ENCODE results near the gene HDGF. TPM values are rescaled to one million over a fixed set of nuclear protein-coding genes. Genes with fewer than 3 reads are reported as not detected.
A peak's percentile ranks its signal among the peaks of the same experiment; 100 is the strongest.

Gene HDGF
- total and polyA plus RNA-seq, 9 of the 15 experiments (the other 6 are each of a cell fraction or from before 2014, with no cell fraction given): 38.8 to 601 (median 400) TPM

DNA sequence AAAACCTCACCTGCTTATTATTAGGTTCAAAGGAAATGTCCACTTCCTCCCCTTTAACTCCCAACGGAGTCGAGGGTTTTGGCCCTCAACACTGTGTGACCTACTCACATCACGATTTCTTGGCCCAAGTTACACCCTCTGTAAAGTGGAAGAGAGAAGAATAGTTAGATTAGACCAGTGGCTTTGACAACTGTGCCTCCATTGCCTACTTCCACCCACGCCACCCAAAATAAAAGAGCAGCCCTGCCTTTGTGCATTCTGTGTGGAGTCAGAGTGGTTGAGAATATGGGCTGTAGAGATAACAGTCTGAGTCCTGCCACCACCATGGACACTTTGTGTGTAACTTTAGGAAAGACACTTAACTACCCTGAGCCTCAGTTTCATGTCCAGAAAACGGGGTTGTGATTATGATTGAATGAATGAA, 4.1 kb upstream of the HDGF start:
- no peaks in the 10 kb centered on the region for H3K27me3 ChIP-seq (ENCODE audit: control insufficient read depth in 2 of 2, insufficient read depth in 2 of 2, low read length in 2 of 2)
- ATAC-seq (peak; percentile 25), DNase-seq (ENCODE audit: extremely low read depth in 1 of 4, low spot score in 3 of 4) (peak in 2 of 4 experiments; percentile 61 to 84), FAIRE-seq (peak; percentile 85)
- peaks cover 34 to 38% of the 10 kb centered on the region in 2 experiments; a peak in 4 of 5 replicates for H3K4me1 ChIP-seq (replicated peaks in 1 of 2; ENCODE audit: control insufficient read depth in 2 of 2, insufficient read depth in 2 of 2, low read length in 2 of 2)
- peak overlapping the region; percentile 52 for H3K4me2 ChIP-seq (ENCODE audit: insufficient read depth, low read length)
- BruUV-seq (replicated peaks): no TSS peak
- CTCF ChIA-PET (ENCODE audit: low intra/inter-chr PET ratio): no interaction called here
- H3K9me1 ChIP-seq (ENCODE audit: control insufficient read depth, insufficient read depth, low read length): no peaks in the 10 kb centered on the region
- no peaks in the 10 kb centered on the region for H3K9me3 ChIP-seq (replicated peaks; ENCODE audit: control insufficient read depth, insufficient read depth, low read depth, low read length)
- H3K9ac ChIP-seq (ENCODE audit: insufficient read depth in 1 of 2, low read depth in 2 of 2, low read length in 2 of 2): peak overlapping the region; percentile 43 to 80; a peak in 3 of 4 replicates
- no peaks in the 10 kb centered on the region for H3K36me3 ChIP-seq (ENCODE audit: control insufficient read depth, insufficient read depth, low read length)
- peak overlapping the region; percentile 78 for H2AFZ ChIP-seq (ENCODE audit: low read depth, low read length)
- H4K20me1 ChIP-seq (replicated peaks; ENCODE audit: control insufficient read depth, insufficient read depth, low read length): no peaks in the 10 kb centered on the region
- H3K4me3 ChIP-seq: no peak overlapping the region
- in situ Hi-C loops (cut with MboI) (no loop called here), intact Hi-C loops (cut with micrococcal nuclease) (no loop called here)
- 4% methylated on average over 5 of the region's 5 CpGs for WGBS (ENCODE audit: insufficient coverage, low coverage, missing lambda C conversion rate)
- peaks cover 42% of the 10 kb centered on the region for H3K79me2 ChIP-seq (ENCODE audit: control insufficient read depth, insufficient read depth, low read length)
- POLR2A ChIA-PET: interaction anchor here (0.9 to 4.6 kb wide), 3 partner anchors 11 to 29 kb away, joined by 4 to 27 read pairs (median 5); partner anchors contain the start of genes ISG20L2, METTL25B and PRCC
- H3K27ac ChIP-seq (ENCODE audit: extremely low read depth, low read depth, low read length): peak overlapping the region; percentile 76
- TF ChIP-seq ELF4 (CRISPR knock-in tag; IDR thresholded peaks at IDR 0.05): peak; percentile 70; the same call in 1 of the 2 replicates
- TF ChIP-seq ZNF398 (CRISPR knock-in tag; IDR thresholded peaks at IDR 0.05): 0 out of 2 replicates have a peak, but pooled peaks have one; percentile 9
- 0 out of 2 replicates have a peak, but pooled peaks have one; percentile 28 for TF ChIP-seq CTBP1 (IDR thresholded peaks at IDR 0.05; ENCODE audit: borderline replicate concordance)
- TF ChIP-seq SREBF1 (IDR thresholded peaks at IDR 0.05; ENCODE audit: borderline replicate concordance, low read depth, low read length): no peak
- no peak for TF ChIP-seq RBM39 (optimal IDR thresholded peaks at IDR 0.05; ENCODE audit: low read depth, low read length)
- no peak for TF ChIP-seq NR3C1 (CRISPR knock-in tag; IDR thresholded peaks at IDR 0.05)
- peak; percentile 27; the same call in 1 of the 2 replicates for TF ChIP-seq CREB1 (IDR thresholded peaks at IDR 0.05)
- no peak for TF ChIP-seq CREB1 (CRISPR knock-in tag; IDR thresholded peaks at IDR 0.05)
- TF ChIP-seq ZZZ3 (IDR thresholded peaks at IDR 0.05): no peak
- no peak for TF ChIP-seq ZNF717 (CRISPR knock-in tag; IDR thresholded peaks at IDR 0.05)
- TF ChIP-seq CBX8 (IDR thresholded peaks at IDR 0.05; ENCODE audit: borderline replicate concordance, extremely low read depth, low read depth, low read length, poor library complexity, severe bottlenecking): no peak
- TF ChIP-seq ZNF589 (CRISPR knock-in tag; IDR thresholded peaks at IDR 0.05; ENCODE audit: low read depth): peak; percentile 76
- TF ChIP-seq MNT (conservative IDR thresholded peaks at IDR 0.05): no peak
- TF ChIP-seq IRF2 (CRISPR knock-in tag; IDR thresholded peaks at IDR 0.05): no peak
- 0 out of 2 replicates have a peak, but pooled peaks have one; percentile 23 for TF ChIP-seq MYNN (IDR thresholded peaks at IDR 0.05)
- no peak for TF ChIP-seq MYNN (CRISPR knock-in tag; IDR thresholded peaks at IDR 0.05)
- TF ChIP-seq KLF13 (tag; IDR thresholded peaks at IDR 0.05; ENCODE audit: borderline replicate concordance, low read depth): peak; percentile 58; the same call in 1 of the 2 replicates
- peak; percentile 69; the same call in 1 of the 2 replicates for TF ChIP-seq ID3 (CRISPR knock-in tag; IDR thresholded peaks at IDR 0.05)
- peak; percentile 96 for TF ChIP-seq ID3 (tag; IDR thresholded peaks at IDR 0.05)

Data from K562 (cell line).